ENCODE results near the gene UBAC2. TPM values are rescaled to one million over a fixed set of nuclear protein-coding genes. Genes with fewer than 3 reads are reported as not detected.

Gene UBAC2
- total RNA-seq, 4 donors from 2014 or later: 51.0 to 71.5 (median 61.1) TPM

DNA sequence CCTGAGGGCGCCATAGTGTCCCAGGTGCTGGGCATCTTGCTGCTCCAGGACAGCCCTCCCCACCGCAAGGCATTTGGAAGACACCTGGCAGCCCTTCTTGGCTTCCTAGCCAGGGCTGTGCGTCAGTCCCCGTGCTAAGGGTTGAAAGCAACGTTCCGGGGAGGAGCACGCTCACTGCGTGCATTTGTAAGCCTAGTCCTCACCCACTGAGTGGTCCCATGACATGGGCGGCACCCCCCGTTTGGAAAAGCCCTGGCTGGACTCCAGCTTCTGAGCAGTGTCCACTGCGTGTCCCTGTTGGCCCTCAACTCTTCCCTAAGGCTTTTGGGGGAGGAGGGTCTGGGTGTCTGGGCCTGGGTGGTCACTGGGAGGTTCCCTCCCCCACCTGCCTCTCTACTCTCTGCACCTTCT lies 182.9 kb downstream of the UBAC2 start:
- intact Hi-C loops (cut with DNase I; ENCODE audit: low total_unique reads) (no loop called here), in situ Hi-C loops (cut with MboI; ENCODE audit: low sequenced_read_pairs in 4 of 4) (no loop called here)
- no peaks in the 10 kb centered on the region for H3K9me3 ChIP-seq
- ATAC-seq: no peak
- no peak overlapping the region for H3K27ac ChIP-seq
- DNase-seq: no peak
- H3K4me1 ChIP-seq: no peaks in the 10 kb centered on the region
- no peak overlapping the region for H3K4me3 ChIP-seq
- peaks cover 0 to 19% of the 10 kb centered on the region in 2 donors for H3K36me3 ChIP-seq
- H3K27me3 ChIP-seq: no peaks in the 10 kb centered on the region
- no peak for TF ChIP-seq POLR2A (IDR thresholded peaks at IDR 0.05)
- TF ChIP-seq, protein P1, sequence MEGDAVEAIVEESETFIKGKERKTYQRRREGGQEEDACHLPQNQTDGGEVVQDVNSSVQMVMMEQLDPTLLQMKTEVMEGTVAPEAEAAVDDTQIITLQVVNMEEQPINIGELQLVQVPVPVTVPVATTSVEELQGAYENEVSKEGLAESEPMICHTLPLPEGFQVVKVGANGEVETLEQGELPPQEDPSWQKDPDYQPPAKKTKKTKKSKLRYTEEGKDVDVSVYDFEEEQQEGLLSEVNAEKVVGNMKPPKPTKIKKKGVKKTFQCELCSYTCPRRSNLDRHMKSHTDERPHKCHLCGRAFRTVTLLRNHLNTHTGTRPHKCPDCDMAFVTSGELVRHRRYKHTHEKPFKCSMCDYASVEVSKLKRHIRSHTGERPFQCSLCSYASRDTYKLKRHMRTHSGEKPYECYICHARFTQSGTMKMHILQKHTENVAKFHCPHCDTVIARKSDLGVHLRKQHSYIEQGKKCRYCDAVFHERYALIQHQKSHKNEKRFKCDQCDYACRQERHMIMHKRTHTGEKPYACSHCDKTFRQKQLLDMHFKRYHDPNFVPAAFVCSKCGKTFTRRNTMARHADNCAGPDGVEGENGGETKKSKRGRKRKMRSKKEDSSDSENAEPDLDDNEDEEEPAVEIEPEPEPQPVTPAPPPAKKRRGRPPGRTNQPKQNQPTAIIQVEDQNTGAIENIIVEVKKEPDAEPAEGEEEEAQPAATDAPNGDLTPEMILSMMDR (IDR thresholded peaks at IDR 0.05 in 4 of 5, conservative IDR thresholded peaks at IDR 0.05 in 1 of 5): no peak

DNA sequence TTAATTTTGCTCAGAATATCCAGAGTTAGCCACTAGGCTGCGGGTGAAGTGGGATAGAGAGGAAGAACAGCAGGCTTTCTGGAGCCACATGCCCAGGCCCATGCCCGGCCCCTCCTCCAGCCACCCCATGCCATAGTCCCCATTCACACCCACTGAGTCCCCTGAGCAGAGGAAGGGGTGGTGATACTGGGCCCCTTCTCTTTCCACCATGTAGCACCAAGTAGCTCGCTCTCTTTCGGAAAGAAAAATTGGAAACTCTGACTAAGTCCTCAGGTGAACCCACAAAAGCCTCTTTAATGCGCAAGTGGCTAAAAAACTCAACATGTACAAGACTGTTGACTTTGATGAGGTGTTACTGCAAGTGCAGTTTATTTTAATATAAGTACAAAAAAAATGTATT lies 183.3 kb downstream of the UBAC2 start:
- in situ Hi-C loops (cut with MboI; ENCODE audit: low sequenced_read_pairs in 4 of 4): no loop called here
- H3K36me3 ChIP-seq: peaks cover 0 to 19% of the 10 kb centered on the region in 2 donors
- H3K9me3 ChIP-seq: no peaks in the 10 kb centered on the region
- DNase-seq: no peak
- ATAC-seq: no peak
- intact Hi-C loops (cut with DNase I; ENCODE audit: low total_unique reads): no loop called here
- H3K4me3 ChIP-seq: no peak overlapping the region
- no peaks in the 10 kb centered on the region for H3K27me3 ChIP-seq
- no peak for TF ChIP-seq POLR2A (IDR thresholded peaks at IDR 0.05)
- TF ChIP-seq, protein P1 (IDR thresholded peaks at IDR 0.05 in 4 of 5, conservative IDR thresholded peaks at IDR 0.05 in 1 of 5): no peak
- no peak overlapping the region for H3K27ac ChIP-seq
- no peaks in the 10 kb centered on the region for H3K4me1 ChIP-seq

DNA sequence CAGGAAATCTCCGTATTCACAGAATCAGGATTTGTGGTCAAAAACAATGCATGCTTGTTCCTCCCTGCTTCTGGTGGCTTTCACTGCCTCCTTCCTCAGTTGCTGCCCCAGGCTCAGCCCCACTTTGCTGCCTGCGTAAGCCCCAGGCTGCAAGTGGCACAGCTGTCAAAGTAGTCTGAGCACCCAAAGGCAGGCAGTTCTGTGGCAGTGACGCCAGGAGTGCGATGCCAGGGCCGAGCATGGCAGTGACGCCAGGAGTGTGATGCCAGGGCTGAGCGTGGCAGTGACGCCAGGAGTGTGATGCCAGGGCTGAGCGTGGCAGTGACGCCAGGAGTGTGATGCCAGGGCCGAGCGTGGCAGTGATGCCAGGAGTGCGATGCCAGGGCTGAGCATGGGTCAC lies 183.8 kb downstream of the UBAC2 start:
- no peaks in the 10 kb centered on the region for H3K9me3 ChIP-seq
- no peak for ATAC-seq
- no peak for TF ChIP-seq POLR2A (IDR thresholded peaks at IDR 0.05)
- TF ChIP-seq, protein P1 (IDR thresholded peaks at IDR 0.05 in 4 of 5, conservative IDR thresholded peaks at IDR 0.05 in 1 of 5): no peak
- in situ Hi-C loops (cut with MboI; ENCODE audit: low sequenced_read_pairs in 4 of 4): no loop called here
- no peaks in the 10 kb centered on the region for H3K27me3 ChIP-seq
- no peaks in the 10 kb centered on the region for H3K4me1 ChIP-seq
- H3K27ac ChIP-seq: no peak overlapping the region
- H3K36me3 ChIP-seq: peaks cover 0 to 19% of the 10 kb centered on the region in 2 donors
- no peak for DNase-seq
- no peak overlapping the region for H3K4me3 ChIP-seq
- intact Hi-C loops (cut with DNase I; ENCODE audit: low total_unique reads): no loop called here

DNA sequence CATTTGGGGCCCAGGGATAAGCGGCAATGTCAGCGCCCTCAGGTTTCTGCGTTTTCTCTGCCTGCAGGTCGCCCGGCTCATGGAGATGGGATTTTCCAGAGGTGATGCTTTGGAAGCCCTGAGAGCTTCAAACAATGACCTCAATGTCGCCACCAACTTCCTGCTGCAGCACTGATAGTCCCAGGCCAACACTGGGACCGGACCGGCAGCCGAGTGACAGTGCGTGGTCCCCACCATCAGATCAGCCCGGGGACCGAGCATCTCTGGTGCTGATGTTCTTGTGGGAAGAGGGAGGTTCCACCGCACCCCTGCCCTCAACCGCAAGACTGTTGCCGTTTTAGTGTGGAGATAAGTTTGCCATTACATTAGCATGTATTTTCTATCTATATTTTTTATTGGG lies 184.5 kb downstream of the UBAC2 start:
- H3K36me3 ChIP-seq: peaks cover 0 to 19% of the 10 kb centered on the region in 2 donors
- H3K27ac ChIP-seq: no peak overlapping the region
- H3K27me3 ChIP-seq: no peaks in the 10 kb centered on the region
- H3K9me3 ChIP-seq: no peaks in the 10 kb centered on the region
- no peak for DNase-seq
- H3K4me1 ChIP-seq: no peaks in the 10 kb centered on the region
- H3K4me3 ChIP-seq: no peak overlapping the region
- intact Hi-C loops (cut with DNase I; ENCODE audit: low total_unique reads): no loop called here
- no peak for TF ChIP-seq POLR2A (IDR thresholded peaks at IDR 0.05)
- TF ChIP-seq, protein P1 (IDR thresholded peaks at IDR 0.05 in 4 of 5, conservative IDR thresholded peaks at IDR 0.05 in 1 of 5): no peak
- in situ Hi-C loops (cut with MboI; ENCODE audit: low sequenced_read_pairs in 4 of 4): no loop called here
- no peak for ATAC-seq

DNA sequence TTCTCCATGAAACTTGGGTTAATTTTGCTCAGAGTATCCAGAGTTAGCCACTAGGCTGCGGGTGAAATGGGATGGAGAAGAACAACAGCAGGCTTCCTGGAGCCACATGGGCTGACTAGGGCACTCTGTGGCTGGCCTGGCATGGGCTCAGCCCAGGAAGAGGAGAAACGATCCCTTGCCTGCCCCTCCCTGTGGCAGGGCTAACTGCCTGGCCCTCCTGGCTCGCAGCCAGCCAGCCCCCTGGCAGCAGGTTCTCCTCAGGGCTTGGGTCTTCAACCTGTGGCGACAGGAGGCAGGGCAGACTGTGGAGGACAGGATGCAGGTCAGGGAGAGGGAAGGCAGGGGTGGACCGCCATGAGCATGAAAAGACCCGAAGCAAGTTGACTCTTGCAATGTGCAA lies 185.3 kb downstream of the UBAC2 start:
- ATAC-seq (no peak), DNase-seq (no peak)
- no peaks in the 10 kb centered on the region for H3K4me1 ChIP-seq
- in situ Hi-C loops (cut with MboI; ENCODE audit: low sequenced_read_pairs in 4 of 4): no loop called here
- no peak overlapping the region for H3K27ac ChIP-seq
- peaks cover 0 to 19% of the 10 kb centered on the region in 2 donors for H3K36me3 ChIP-seq
- no peak for TF ChIP-seq POLR2A (IDR thresholded peaks at IDR 0.05)
- TF ChIP-seq, protein P1 (IDR thresholded peaks at IDR 0.05 in 4 of 5, conservative IDR thresholded peaks at IDR 0.05 in 1 of 5): no peak
- H3K9me3 ChIP-seq: no peaks in the 10 kb centered on the region
- H3K27me3 ChIP-seq: no peaks in the 10 kb centered on the region
- no peak overlapping the region for H3K4me3 ChIP-seq
- intact Hi-C loops (cut with DNase I; ENCODE audit: low total_unique reads): no loop called here
